Ectodermal cell (in vitro differentiated cells): Measurements from ENCODE around the gene LTO1.
A peak's percentile ranks its signal among the peaks of the same experiment; 100 is the strongest.

Source experiments
- H3K27ac ChIP-seq: 2 replicates; pipeline ENCODE4 v1.7.0; 2013; ENCODE audit warnings: mild to moderate bottlenecking, low read depth, low read length; ENCODE audit not compliant: insufficient read depth, poor library complexity, severe bottlenecking
- H3K27me3 ChIP-seq: 2 replicates; pipeline ENCODE4 v1.7.0; 2013; ENCODE audit warnings: mild to moderate bottlenecking, low read length; ENCODE audit not compliant: insufficient read depth, control insufficient read depth, poor library complexity, severe bottlenecking
- H3K36me3 ChIP-seq: one replicate; pipeline ENCODE4 v1.7.0; 2013; ENCODE audit warnings: low read length; ENCODE audit not compliant: control insufficient read depth, insufficient read depth
- H3K4me1 ChIP-seq: one replicate; pipeline ENCODE4 v1.7.0; 2013; ENCODE audit warnings: low read length; ENCODE audit not compliant: control insufficient read depth, insufficient read depth
- H3K4me3 ChIP-seq: 2 replicates; pipeline ENCODE4 v1.7.0; 2013; ENCODE audit warnings: low read depth, low read length, control low read depth; ENCODE audit not compliant: insufficient read depth
- H3K9me3 ChIP-seq: 2 replicates; pipeline ENCODE4 v1.7.0; 2013; ENCODE audit warnings: mild to moderate bottlenecking, low read length, moderate library complexity; ENCODE audit not compliant: control insufficient read depth
- WGBS, 2 experiments: methylation state at CpG; one replicate each; pipeline ENCODE4 v1.1.7; 2013; ENCODE audit warnings: missing lambda C conversion rate in 2 of 2; 5-methylcytosine and 5-hydroxymethylcytosine counted together

The LTO1 gene

GRCh38 chr11:69640260-69640994 lies 34.7 kb downstream of the LTO1 start:
- H3K4me1 ChIP-seq = peaks cover 34% of the 10 kb centered on the region
- WGBS, 2 experiments = 0 to 1% methylated on average over 43 of the region's 43 CpGs
- H3K27me3 ChIP-seq = peaks cover 27% of the 10 kb centered on the region
- no peaks in the 10 kb centered on the region for H3K9me3 ChIP-seq
- peaks cover 14% of the 10 kb centered on the region for H3K36me3 ChIP-seq
- peak overlapping the region; percentile 52 for H3K4me3 ChIP-seq
- peak overlapping the region; percentile 81 for H3K27ac ChIP-seq

DNA sequence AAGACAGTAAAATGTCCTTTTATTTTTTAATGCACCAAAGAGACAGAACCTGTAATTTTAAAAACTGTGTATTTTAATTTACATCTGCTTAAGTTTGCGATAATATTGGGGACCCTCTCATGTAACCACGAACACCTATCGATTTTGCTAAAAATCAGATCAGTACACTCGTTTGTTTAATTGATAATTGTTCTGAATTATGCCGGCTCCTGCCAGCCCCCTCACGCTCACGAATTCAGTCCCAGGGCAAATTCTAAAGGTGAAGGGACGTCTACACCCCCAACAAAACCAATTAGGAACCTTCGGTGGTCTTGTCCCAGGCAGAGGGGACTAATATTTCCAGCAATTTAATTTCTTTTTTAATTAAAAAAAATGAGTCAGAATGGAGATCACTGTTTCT lies 35.3 kb downstream of the LTO1 start:
- H3K27me3 ChIP-seq = peaks cover 28% of the 10 kb centered on the region
- WGBS, 2 experiments = 0 to 2% methylated on average over 5 to 9 of the region's 9 CpGs
- peak overlapping the region; percentile 52 for H3K4me3 ChIP-seq
- H3K36me3 ChIP-seq = peaks cover 12% of the 10 kb centered on the region
- no peaks in the 10 kb centered on the region for H3K9me3 ChIP-seq
- H3K4me1 ChIP-seq = peaks cover 28% of the 10 kb centered on the region
- peak overlapping the region; percentile 81 for H3K27ac ChIP-seq

DNA sequence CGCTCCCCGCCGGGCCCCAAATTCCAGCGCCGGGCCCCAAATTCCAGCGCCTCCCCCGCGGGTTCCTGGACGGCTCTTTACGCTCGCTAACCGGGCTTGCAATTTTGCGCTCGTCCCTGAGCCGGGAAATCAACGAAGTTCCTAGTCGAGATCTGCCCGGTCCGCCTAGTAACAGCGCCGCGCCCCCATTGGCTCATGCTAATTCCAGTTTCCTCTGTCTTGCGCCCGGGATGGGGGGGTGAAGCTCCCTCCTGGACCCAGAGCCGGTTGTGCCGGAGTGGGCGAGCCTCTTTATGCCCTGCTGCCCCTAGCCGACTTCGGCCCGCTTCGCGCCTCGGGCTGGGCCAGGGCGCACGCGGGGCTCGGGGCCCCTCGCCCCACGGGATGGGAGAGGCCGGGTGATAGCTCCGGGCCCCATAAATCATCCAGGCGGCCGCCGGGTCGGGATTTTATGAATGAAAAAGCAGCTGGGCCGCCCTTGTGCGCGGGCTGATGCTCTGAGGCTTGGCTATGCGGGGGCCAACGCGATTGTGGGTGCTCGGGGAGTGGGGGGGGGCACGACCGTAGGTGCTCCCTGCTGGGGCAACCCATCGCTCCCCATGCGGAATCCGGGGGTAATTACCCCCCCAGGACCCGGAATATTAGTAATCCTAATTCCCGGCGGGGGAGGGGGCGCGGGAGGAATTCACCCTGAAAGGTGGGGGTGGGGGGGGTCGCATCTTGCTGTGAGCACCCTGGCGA lies 36.0 kb downstream of the LTO1 start:
- Histone ChIP-seq H3K9me3 (no peaks in the 10 kb centered on the region), H3K36me3 (peaks cover 5% of the 10 kb centered on the region), H3K4me3 (peak overlapping the region; percentile 52), H3K4me1 (peaks cover 26% of the 10 kb centered on the region), H3K27me3 (peaks cover 28% of the 10 kb centered on the region), H3K27ac (peak overlapping the region; percentile 86)
- 0% methylated on average over 60 to 64 of the region's 64 CpGs for WGBS, 2 experiments

DNA sequence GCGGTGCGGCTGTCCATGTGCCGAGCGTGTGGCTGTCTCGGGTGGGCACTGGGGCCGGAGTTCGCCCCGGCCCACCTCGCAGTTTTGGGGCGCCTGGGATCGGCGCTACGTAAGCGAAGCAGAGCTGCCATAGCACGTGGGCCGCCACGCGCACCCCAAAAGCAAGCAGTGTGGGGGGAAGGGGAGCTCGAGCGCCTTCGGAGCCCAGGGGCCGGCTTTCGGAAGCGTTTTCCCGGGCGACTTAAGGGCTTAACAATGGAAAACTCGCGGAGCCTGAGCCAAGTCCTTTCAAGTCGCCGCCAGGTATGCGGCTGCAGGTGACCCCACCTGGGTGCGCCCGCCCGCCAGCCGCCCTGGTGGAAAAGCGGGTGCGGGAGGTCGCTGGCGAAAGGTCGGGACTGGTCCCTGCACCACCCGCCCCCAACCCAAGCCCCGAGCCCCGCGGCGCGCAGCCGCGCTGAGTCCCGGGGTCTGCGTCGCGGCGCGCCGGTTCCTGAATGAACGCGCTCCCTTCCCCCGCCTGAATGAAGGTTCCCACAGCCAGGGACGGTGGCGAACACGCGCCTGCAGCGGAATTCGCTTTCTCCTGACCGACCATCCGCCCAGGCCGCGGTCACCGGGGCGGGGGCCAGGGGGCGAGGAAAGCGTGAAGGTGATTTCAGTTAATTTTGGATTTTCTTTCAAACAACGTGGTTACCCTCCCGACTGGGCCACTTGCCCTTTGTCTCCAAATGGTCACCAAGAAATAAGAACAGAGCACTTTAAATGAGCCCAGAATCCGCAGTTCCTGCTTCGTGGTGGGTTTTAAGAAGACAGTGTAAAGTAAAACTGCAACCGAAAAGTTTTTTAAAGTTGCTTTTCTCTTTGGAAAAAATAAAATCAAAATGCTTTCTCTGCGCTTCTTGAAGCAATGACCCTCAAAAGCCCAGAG lies 36.9 kb downstream of the LTO1 start:
- H3K9me3 ChIP-seq = no peaks in the 10 kb centered on the region
- peak overlapping the region; percentile 86 for H3K27ac ChIP-seq
- H3K36me3 ChIP-seq = no peaks in the 10 kb centered on the region
- peaks cover 28% of the 10 kb centered on the region for H3K27me3 ChIP-seq
- H3K4me3 ChIP-seq = peak overlapping the region; percentile 52
- 1% methylated on average over 77 to 78 of the region's 78 CpGs for WGBS, 2 experiments
- peaks cover 18% of the 10 kb centered on the region for H3K4me1 ChIP-seq

DNA sequence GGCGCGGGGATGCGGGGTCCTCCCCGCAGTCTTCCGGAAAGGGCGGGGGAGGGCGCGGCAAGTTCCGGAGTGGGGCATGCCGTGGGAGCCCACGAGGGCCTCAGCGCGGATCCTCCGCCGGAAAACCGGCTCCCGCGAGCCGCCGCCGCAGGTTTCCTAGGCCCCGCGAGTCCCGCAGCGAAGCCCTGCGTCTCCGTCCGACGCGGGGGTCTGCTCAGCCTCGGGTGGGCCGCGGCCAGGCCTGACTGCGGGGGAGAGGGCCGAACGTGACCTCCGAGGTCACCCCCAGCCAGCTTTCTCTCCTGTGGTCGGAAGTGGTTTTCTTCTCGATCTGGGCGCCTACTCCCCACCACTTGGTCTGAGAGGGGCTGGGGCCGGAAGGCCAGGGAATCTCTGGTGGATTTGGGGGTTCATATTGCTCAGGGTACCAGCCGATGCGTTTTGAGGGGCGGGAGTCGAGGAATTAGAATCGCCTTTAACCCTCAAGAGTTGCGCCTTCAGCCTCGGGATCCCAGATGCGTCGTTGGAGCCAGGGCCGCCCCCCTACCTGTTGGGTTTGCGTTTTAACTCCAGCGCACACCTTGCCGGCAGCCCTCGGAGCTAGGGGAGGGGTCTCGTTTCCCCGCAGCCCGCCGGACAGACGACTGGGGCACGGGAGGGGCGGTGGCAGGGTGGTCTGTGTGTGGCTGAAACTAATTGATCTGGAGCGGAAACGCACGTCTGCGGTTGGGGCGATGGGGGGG lies 37.8 kb downstream of the LTO1 start:
- 1% methylated on average over 67 of the region's 67 CpGs for WGBS, 2 experiments
- peak overlapping the region; percentile 52 for H3K4me3 ChIP-seq
- peaks cover 28% of the 10 kb centered on the region for H3K27me3 ChIP-seq
- H3K27ac ChIP-seq = no peak overlapping the region
- H3K4me1 ChIP-seq = peaks cover 18% of the 10 kb centered on the region
- no peaks in the 10 kb centered on the region for H3K36me3 ChIP-seq
- no peaks in the 10 kb centered on the region for H3K9me3 ChIP-seq

- Histone ChIP-seq H3K27me3 (peaks cover 28% of the 10 kb centered on the region), H3K4me3 (peak overlapping the region; percentile 52)
- WGBS, 2 experiments = 0 to 1% methylated on average over 63 of the region's 63 CpGs
These were observed 38.5 kb downstream of the LTO1 start for GRCh38 chr11:69636512-69637197.

GRCh38 chr11:69635804-69636511 lies 39.2 kb downstream of the LTO1 start:
- WGBS, 2 experiments = 14% methylated on average over 17 of the region's 17 CpGs
- peaks cover 18% of the 10 kb centered on the region for H3K4me1 ChIP-seq
- peaks cover 28% of the 10 kb centered on the region for H3K27me3 ChIP-seq
- peak overlapping the region; percentile 52 for H3K4me3 ChIP-seq
- no peak overlapping the region for H3K27ac ChIP-seq
- H3K9me3 ChIP-seq = no peaks in the 10 kb centered on the region
- no peaks in the 10 kb centered on the region for H3K36me3 ChIP-seq

More at GRCh38 chr11:69636512-69637197, 38.5 kb downstream of the LTO1 start:
- Histone ChIP-seq H3K9me3 (no peaks in the 10 kb centered on the region), H3K27ac (no peak overlapping the region), H3K36me3 (no peaks in the 10 kb centered on the region), H3K4me1 (peaks cover 18% of the 10 kb centered on the region)

GRCh38 chr11:69635195-69635594 lies 40.0 kb downstream of the LTO1 start:
- peaks cover 18% of the 10 kb centered on the region for H3K4me1 ChIP-seq
- no peak overlapping the region for H3K4me3 ChIP-seq
- H3K36me3 ChIP-seq = no peaks in the 10 kb centered on the region
- H3K9me3 ChIP-seq = no peaks in the 10 kb centered on the region
- no peak overlapping the region for H3K27ac ChIP-seq
- WGBS, 2 experiments = 86 to 89% methylated on average over 6 of the region's 6 CpGs
- H3K27me3 ChIP-seq = peaks cover 28% of the 10 kb centered on the region

- Histone ChIP-seq H3K4me1 (peaks cover 18% of the 10 kb centered on the region), H3K9me3 (no peaks in the 10 kb centered on the region), H3K4me3 (no peak overlapping the region), H3K27me3 (peaks cover 28% of the 10 kb centered on the region), H3K36me3 (no peaks in the 10 kb centered on the region), H3K27ac (no peak overlapping the region)
- WGBS, 2 experiments = 69% methylated on average over 7 of the region's 7 CpGs
These were observed 40.6 kb downstream of the LTO1 start for GRCh38 chr11:69634590-69634989.
